H1 (cell line): ENCODE data around the gene GCHFR. TPM values are rescaled to one million over a fixed set of nuclear protein-coding genes. Genes with fewer than 3 reads are reported as not detected.

ENCODE experiments used
- CTCF ChIA-PET: fragments of 300-600 bp; sonication (Branson Sonifier 250); formaldehyde crosslinking; loops from one replicate; lab custom pipeline; 2021; ENCODE audit not compliant: partially characterized antibody; lab: Charles Lee
- POLR2A ChIA-PET: fragments of 300-600 bp; sonication (Branson Sonifier 250); formaldehyde crosslinking; loops from one replicate; lab custom pipeline; 2021; ENCODE audit warnings: inconsistent platforms; ENCODE audit not compliant: partially characterized antibody; lab: Charles Lee
- DNase-seq, 2 experiments: peaks; one replicate each; pipeline versions ENCODE4 v3.0.0 to v3.0.0-alpha.2; 2010 to 2022; ENCODE audit warnings: low spot score in 2 of 2, low read depth in 1 of 2, mixed read lengths in 1 of 2
- FAIRE-seq: peaks from 2 replicates; lab custom pipeline; 2011; peaks lifted over from hg19 to GRCh38; lab: Jason Lieb, UNC
- H2AFZ ChIP-seq: 2 replicates; pipeline ENCODE4 v1.8.1; 2012; ENCODE audit warnings: low read length, inconsistent platforms
- H2AK5ac ChIP-seq: 2 replicates; pipeline ENCODE4 v1.6.1; 2013; ENCODE audit warnings: low read depth, low read length
- H2BK120ac ChIP-seq: replicated peaks from 2 replicates; pipeline ENCODE3; 2013; ENCODE audit warnings: low read depth, low read length, inconsistent platforms
- H2BK12ac ChIP-seq: 2 replicates; pipeline ENCODE4 v1.6.1; 2013; ENCODE audit warnings: low read depth, low read length
- H2BK15ac ChIP-seq: 2 replicates; pipeline ENCODE4 v1.6.1; 2013; ENCODE audit warnings: low read length
- H2BK20ac ChIP-seq: 2 replicates; pipeline ENCODE4 v1.6.1; 2013; ENCODE audit warnings: low read length
- H2BK5ac ChIP-seq: 2 replicates; pipeline ENCODE4 v1.6.1; 2013; ENCODE audit warnings: low read depth, low read length
- H3K14ac ChIP-seq: 2 replicates; pipeline ENCODE4 v1.6.1; 2013; ENCODE audit warnings: inconsistent platforms; ENCODE audit not compliant: insufficient read length
- H3K18ac ChIP-seq: 2 replicates; pipeline ENCODE4 v1.6.1; 2013; ENCODE audit warnings: low read length; ENCODE audit errors: extremely low read depth
- H3K23ac ChIP-seq: 2 replicates; pipeline ENCODE4 v1.6.1; 2013; ENCODE audit warnings: inconsistent platforms; ENCODE audit not compliant: insufficient read length
- H3K23me2 ChIP-seq: 2 replicates; pipeline ENCODE4 v1.6.1; 2013; ENCODE audit warnings: low read depth, low read length
- H3K27ac ChIP-seq: 2 replicates; pipeline ENCODE4 v1.6.1; 2011; ENCODE audit warnings: low read depth, low read length, inconsistent platforms
- H3K27me3 ChIP-seq, 4 experiments: replicated peaks in 1 of 4; 1 replicate in 1 of 4; 2 replicates in 3 of 4; pipeline versions ENCODE4 v1.6.1 to v1.8.1; 2011 to 2013; ENCODE audit warnings: low read length in 3 of 4, mild to moderate bottlenecking in 3 of 4, inconsistent platforms in 2 of 4, mixed read lengths in 2 of 4, moderate library complexity in 1 of 4; ENCODE audit not compliant: control insufficient read depth in 3 of 4, insufficient read depth in 3 of 4; ENCODE audit errors: extremely low read depth in 1 of 4
- H3K36me3 ChIP-seq, 4 experiments: 2 replicates each; pipeline versions ENCODE4 v1.6.1 to v1.8.1; 2011 to 2013; ENCODE audit warnings: mild to moderate bottlenecking in 4 of 4, low read length in 3 of 4, moderate library complexity in 2 of 4, control low read depth in 1 of 4, inconsistent platforms in 1 of 4; ENCODE audit not compliant: insufficient read depth in 4 of 4, control insufficient read depth in 2 of 4
- H3K4ac ChIP-seq: replicated peaks from 2 replicates; pipeline ENCODE3; 2013; ENCODE audit warnings: low read length, low read depth, mixed read lengths, inconsistent platforms; ENCODE audit not compliant: insufficient read length
- H3K4me1 ChIP-seq, 4 experiments: replicated peaks in 1 of 4; 1 replicate in 1 of 4; 2 replicates in 3 of 4; pipeline versions ENCODE4 v1.6.1 to v1.8.1; 2011 to 2013; ENCODE audit warnings: low read length in 3 of 4, inconsistent platforms in 2 of 4, mixed read lengths in 1 of 4; ENCODE audit not compliant: insufficient read depth in 4 of 4, control insufficient read depth in 3 of 4
- H3K4me2 ChIP-seq, 2 experiments: 2 replicates each; pipeline versions ENCODE4 v1.6.1 to v1.8.1; 2011 to 2013; ENCODE audit warnings: low read depth in 2 of 2, low read length in 2 of 2, control low read depth in 1 of 2, inconsistent platforms in 1 of 2, mild to moderate bottlenecking in 1 of 2; ENCODE audit not compliant: insufficient read depth in 1 of 2
- H3K4me3 ChIP-seq, 4 experiments: fragments of 200-600, 300-600 bp in 1 of 4; sonication (generic), shearing (Covaris generic), sonication (Bioruptor Twin) in 1 of 4; 2 replicates each; pipeline versions ENCODE4 v1.5.1 to v1.8.1; 2011 to 2016; ENCODE audit warnings: low read length in 4 of 4, low read depth in 3 of 4, control low read depth in 2 of 4, inconsistent platforms in 2 of 4, mild to moderate bottlenecking in 2 of 4, mixed read lengths in 1 of 4, moderate library complexity in 1 of 4; ENCODE audit not compliant: insufficient read depth in 2 of 4; ENCODE audit errors: extremely low read depth in 1 of 4
- H3K56ac ChIP-seq: replicated peaks from 2 replicates; pipeline ENCODE3; 2013; ENCODE audit warnings: low read depth, mild to moderate bottlenecking, mixed read lengths, low read length, inconsistent platforms; ENCODE audit not compliant: insufficient read length
- H3K79me1 ChIP-seq: 2 replicates; pipeline ENCODE4 v1.6.1; 2013; ENCODE audit warnings: low read depth, low read length, control low read depth
- H3K79me2 ChIP-seq, 2 experiments: 2 replicates each; pipeline versions ENCODE4 v1.6.1 to v1.8.1; 2012 to 2013; ENCODE audit warnings: low read length in 2 of 2, mild to moderate bottlenecking in 2 of 2, inconsistent platforms in 1 of 2; ENCODE audit not compliant: insufficient read depth in 2 of 2, control insufficient read depth in 1 of 2
- H3K9ac ChIP-seq, 4 experiments: replicated peaks in 1 of 4; 1 replicate in 1 of 4; 2 replicates in 3 of 4; pipeline versions ENCODE4 v1.6.1 to v1.8.1; 2011 to 2013; ENCODE audit warnings: low read depth in 3 of 4, low read length in 3 of 4, control low read depth in 2 of 4, mild to moderate bottlenecking in 2 of 4, moderate library complexity in 2 of 4, inconsistent platforms in 1 of 4; ENCODE audit errors: extremely low read depth in 1 of 4
- H3K9me3 ChIP-seq, 2 experiments: 2 replicates each; pipeline versions ENCODE4 v1.6.1 to v1.8.1; 2012 to 2013; ENCODE audit warnings: mild to moderate bottlenecking in 2 of 2, moderate library complexity in 2 of 2, control low read depth in 1 of 2, inconsistent platforms in 1 of 2, low read depth in 1 of 2, low read length in 1 of 2, mixed read lengths in 1 of 2; ENCODE audit not compliant: insufficient read depth in 2 of 2
- H4K20me1 ChIP-seq, 2 experiments: replicated peaks in 1 of 2; 2 replicates each; pipeline versions ENCODE3 to v1.8.1; 2011 to 2013; ENCODE audit warnings: inconsistent platforms in 2 of 2, low read length in 2 of 2, mild to moderate bottlenecking in 1 of 2; ENCODE audit not compliant: insufficient read depth in 2 of 2, control insufficient read depth in 1 of 2
- H4K5ac ChIP-seq: 2 replicates; pipeline ENCODE4 v1.6.1; 2013; ENCODE audit warnings: low read length, low read depth, mixed read lengths, inconsistent platforms; ENCODE audit not compliant: insufficient read length
- H4K8ac ChIP-seq: 2 replicates; pipeline ENCODE4 v1.8.0; 2013; ENCODE audit warnings: mild to moderate bottlenecking, moderate library complexity, low read length, inconsistent platforms; ENCODE audit not compliant: insufficient read depth; ENCODE audit errors: extremely low read depth
- H4K91ac ChIP-seq: replicated peaks from 2 replicates; pipeline ENCODE3; 2013; ENCODE audit warnings: low read length, mixed read lengths, inconsistent platforms; ENCODE audit not compliant: insufficient read length
- CBX5 ChIP-seq: fragments of 300-800, 300-1000 bp; sonication (generic); IDR thresholded peaks from 2 replicates; pipeline ENCODE4 v1.7.1; 2016; ENCODE audit warnings: antibody characterized with exemption, low read length, low read depth
- CREB1 ChIP-seq: IDR thresholded peaks from 2 replicates; pipeline ENCODE4 v1.6.1; 2012; ENCODE audit warnings: inconsistent platforms
- HDAC2 ChIP-seq, 2 experiments: fragments of 300-600 bp in 1 of 2; sonication (generic) in 1 of 2; IDR thresholded peaks; 2 replicates each; pipeline ENCODE4 v1.6.1; 2011 to 2012; ENCODE audit warnings: low read depth in 2 of 2, low read length in 2 of 2, mild to moderate bottlenecking in 2 of 2, moderate library complexity in 2 of 2, borderline replicate concordance in 1 of 2, inconsistent platforms in 1 of 2
- KDM4A ChIP-seq: IDR thresholded peaks from one replicate; pipeline ENCODE4 v1.7.1; 2012; ENCODE audit warnings: low read depth, mild to moderate bottlenecking, moderate library complexity, low read length, inconsistent platforms; ENCODE audit not compliant: severe bottlenecking
- POLR2A ChIP-seq, 2 experiments: IDR thresholded peaks; 1 replicate in 1 of 2; 2 replicates in 1 of 2; pipeline ENCODE4 v1.6.1; 2011; ENCODE audit warnings: low read depth in 2 of 2, low read length in 2 of 2, mild to moderate bottlenecking in 2 of 2; ENCODE audit errors: control extremely low read depth in 1 of 2
- RXRA ChIP-seq: IDR thresholded peaks from 2 replicates; pipeline ENCODE4 v1.6.1; 2011; ENCODE audit warnings: low read depth, mild to moderate bottlenecking, low read length, moderate library complexity; ENCODE audit not compliant: insufficient read depth
- SIN3A ChIP-seq, 2 experiments: IDR thresholded peaks in 1 of 2; conservative IDR thresholded peaks in 1 of 2; 2 replicates each; pipeline ENCODE4 v1.6.1; 2011 to 2012; ENCODE audit warnings: low read length in 2 of 2, improper control_type of control experiment in 1 of 2, low read depth in 1 of 2, mild to moderate bottlenecking in 1 of 2
- SIX5 ChIP-seq: IDR thresholded peaks from 2 replicates; pipeline ENCODE4 v1.6.1; 2011; ENCODE audit warnings: mild to moderate bottlenecking, low read depth, low read length
- SRF ChIP-seq: IDR thresholded peaks from 2 replicates; pipeline ENCODE4 v1.6.1; 2011; ENCODE audit warnings: mild to moderate bottlenecking, low read depth, low read length, moderate library complexity
- TAF1 ChIP-seq: IDR thresholded peaks from 2 replicates; pipeline ENCODE4 v1.6.1; 2011; ENCODE audit warnings: mild to moderate bottlenecking, low read depth, low read length
- TCF12 ChIP-seq: IDR thresholded peaks from 2 replicates; pipeline ENCODE4 v1.6.1; 2011; ENCODE audit warnings: low read depth, mild to moderate bottlenecking, low read length
- WGBS, 2 experiments: shearing (Covaris generic) in 1 of 2; methylation state at CpG; one replicate each; pipeline versions ENCODE4 v1.1.6 to v1.1.7; 2013 to 2015; ENCODE audit warnings: low lambda C conversion rate in 2 of 2, mixed read lengths in 2 of 2, inconsistent platforms in 1 of 2, low coverage in 1 of 2, missing lambda C conversion rate in 1 of 2; ENCODE audit not compliant: insufficient replicate concordance in 2 of 2, insufficient coverage in 1 of 2, insufficient read length in 1 of 2; ENCODE audit errors: extremely low coverage in 1 of 2, missing lambda C conversion rate in 1 of 2; 5-methylcytosine and 5-hydroxymethylcytosine counted together
- polyA plus RNA-seq, 7 experiments: library from polyadenylated mRNA; depleted of rRNA in 3 of 7; stranded (reverse) in 5 of 7; unstranded in 2 of 7; fragments of >200 nt in 5 of 7; fragments of 200-250 nt in 2 of 7; gene quantifications; 1 replicate in 5 of 7; 2 replicates in 1 of 7; 4 replicates in 1 of 7; pipeline versions ENCODE4 v1.2.1 to v1.2.3, GENCODE V29; 2011 to 2013; ENCODE audit warnings: missing spikeins in 2 of 7, mixed read lengths in 2 of 7
- total RNA-seq: library from RNA; stranded (reverse); fragmentation: NEBNext Ultra II Directional; extraction: Animal tissue kit (Norgen Biotek cat#: 25700); gene quantifications from 2 replicates; pipeline ENCODE4 v1.2.1, GENCODE V29; 2021
- TF ChIP-seq, protein P1 (sequence below): IDR thresholded peaks from 2 replicates; pipeline ENCODE4 v1.6.1; 2011; ENCODE audit warnings: low read depth, mild to moderate bottlenecking, low read length; ENCODE audit not compliant: insufficient read depth

GCHFR gene
- total and polyA plus RNA-seq, 2 of the 8 experiments (the other 6 are each of a cell fraction or from before 2014, with no cell fraction given) = 25.9 to 81.5 TPM

DNA sequence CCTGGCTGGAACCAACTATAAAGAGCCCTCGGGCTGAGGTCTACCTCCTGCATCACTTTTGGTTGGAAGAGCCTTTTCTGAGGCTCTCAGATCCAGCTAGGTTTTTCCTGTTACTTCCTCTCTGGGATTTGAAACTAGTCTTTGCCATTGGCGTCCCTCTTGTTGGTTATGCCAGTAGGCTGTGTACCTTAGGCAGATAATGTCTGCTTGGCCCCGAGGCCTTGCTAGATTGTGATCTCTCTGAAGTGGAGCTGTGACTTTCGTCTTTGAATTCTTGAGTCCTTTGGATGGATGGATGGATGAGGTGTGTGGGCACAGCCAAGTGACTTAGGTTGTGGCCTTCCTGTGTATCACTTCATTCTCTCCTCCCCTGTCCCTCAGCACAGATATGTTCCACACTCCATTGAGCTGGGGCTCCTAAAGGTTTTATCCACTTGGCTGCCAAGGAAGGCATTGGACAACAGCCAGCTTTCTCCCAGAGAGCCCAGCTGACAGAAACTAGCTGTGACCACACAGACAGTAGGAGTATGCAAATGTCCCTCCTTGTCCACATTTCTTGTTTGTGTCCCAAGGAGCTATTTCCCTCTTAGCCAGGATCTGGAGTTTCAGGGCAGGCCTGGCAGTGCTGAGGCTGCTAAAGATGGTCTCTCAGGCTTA, 51.3 kb downstream of the GCHFR start:
- Histone ChIP-seq H3K79me1 (no peaks in the 10 kb centered on the region), H3K9me3 (no peaks in the 10 kb centered on the region), H2BK5ac (no peak overlapping the region; the same call in 1 of the 2 replicates), H2AFZ (no peak overlapping the region), H3K27ac (no peak overlapping the region), H3K4ac (no peak overlapping the region), H3K23me2 (no peaks in the 10 kb centered on the region), H4K20me1 (no peaks in the 10 kb centered on the region), H2AK5ac (no peak overlapping the region), H4K91ac (no peak overlapping the region), H4K8ac (no peak overlapping the region), H4K5ac (no peak overlapping the region), H3K36me3 (peaks cover 0 to 2% (median 0%) of the 10 kb centered on the region in 4 experiments; a peak in 1 of 8 replicates), H3K23ac (no peak overlapping the region), H3K27me3 (no peaks in the 10 kb centered on the region), H2BK12ac (no peak overlapping the region), H3K79me2 (no peaks in the 10 kb centered on the region), H3K9ac (no peak overlapping the region), H3K4me2 (no peak overlapping the region), H3K4me1 (no peaks in the 10 kb centered on the region), H2BK120ac (no peak overlapping the region), H3K14ac (no peak overlapping the region), H3K56ac (no peak overlapping the region), H3K18ac (no peak overlapping the region), H2BK15ac (no peak overlapping the region), H2BK20ac (no peak overlapping the region), H3K4me3 (no peak overlapping the region)
- CTCF ChIA-PET = interaction anchor here (0.6 to 2.7 kb wide), 13 partner anchors 11 to 107 kb away, joined by 3 to 7 read pairs (median 4); partner anchors contain the start of gene VPS18
- 77% methylated on average over 4 of the region's 4 CpGs; no CpG with 5 or more reads in 1 of the 2 experiments for WGBS, 2 experiments
- DNase-seq (no peak), FAIRE-seq (no peak)
- TF ChIP-seq, protein P1, sequence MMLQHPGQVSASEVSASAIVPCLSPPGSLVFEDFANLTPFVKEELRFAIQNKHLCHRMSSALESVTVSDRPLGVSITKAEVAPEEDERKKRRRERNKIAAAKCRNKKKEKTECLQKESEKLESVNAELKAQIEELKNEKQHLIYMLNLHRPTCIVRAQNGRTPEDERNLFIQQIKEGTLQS = no peak
- no peak for TF ChIP-seq SRF
- TF ChIP-seq HDAC2 (IDR thresholded peaks at IDR 0.05; ENCODE audit: borderline replicate concordance in 1 of 2, low read depth in 2 of 2, low read length in 2 of 2) = no peak
- TF ChIP-seq POLR2A (IDR thresholded peaks at IDR 0.05; ENCODE audit: control extremely low read depth in 1 of 2, low read depth in 2 of 2, low read length in 2 of 2) = no peak
- TF ChIP-seq SIX5 = no peak
- no peak for TF ChIP-seq RXRA
- no peak for TF ChIP-seq CBX5
- no peak for TF ChIP-seq CREB1
- no peak for TF ChIP-seq KDM4A
- TF ChIP-seq TCF12 = no peak
- no peak for TF ChIP-seq SIN3A (conservative IDR thresholded peaks at IDR 0.05 in 1 of 2, IDR thresholded peaks at IDR 0.05 in 1 of 2; ENCODE audit: low read depth in 1 of 2, low read length in 2 of 2)
- TF ChIP-seq TAF1 = no peak
- POLR2A ChIA-PET = interaction anchor here (1.2 kb wide), 1 partner anchor 42 kb away, joined by 3 read pairs; no protein-coding TSS in a partner anchor
